HG03442 (cell line): Measurements from ENCODE around the gene SIRPB2.

ENCODE experiments used
- ATAC-seq: cut with Tn5 transposase; IDR thresholded peaks from one replicate; pipeline ENCODE4 v1.9.1; 2021; ENCODE audit warnings: mild to moderate bottlenecking, moderate library complexity; ENCODE audit not compliant: unreplicated experiment

SIRPB2 gene

GRCh38 chr20:1491281-1491840 is at the start of gene SIRPB2:
Gene SIRPB2, minus strand, starts transcription at chr20:1491420. Its CDS starts 61 bp downstream, at chr20:1491359.
- no peak for ATAC-seq

GRCh38 chr20:1539816-1540419 is 48.7 kb upstream of the SIRPB2 start:
- ATAC-seq = no peak

GRCh38 chr20:1538655-1539054 is 47.4 kb upstream of the SIRPB2 start:
- no peak for ATAC-seq

- no peak for ATAC-seq
These were observed 46.5 kb upstream of the SIRPB2 start for GRCh38 chr20:1537731-1538058.

- ATAC-seq = no peak
These were observed 45.9 kb upstream of the SIRPB2 start for GRCh38 chr20:1536893-1537730.

GRCh38 chr20:1535420-1536175 is 44.4 kb upstream of the SIRPB2 start:
- ATAC-seq = peak; percentile 86

GRCh38 chr20:1534526-1534925 is 43.3 kb upstream of the SIRPB2 start:
- ATAC-seq = no peak

- ATAC-seq = no peak
These were observed 41.8 kb upstream of the SIRPB2 start for GRCh38 chr20:1533059-1533458.

GRCh38 chr20:1528811-1529210 is 37.6 kb upstream of the SIRPB2 start:
- no peak for ATAC-seq

- no peak for ATAC-seq
These were observed 36.7 kb upstream of the SIRPB2 start for GRCh38 chr20:1527923-1528322.

- no peak for ATAC-seq
These were observed 35.7 kb upstream of the SIRPB2 start for GRCh38 chr20:1526896-1527295.

GRCh38 chr20:1526310-1526709 is 35.1 kb upstream of the SIRPB2 start:
- ATAC-seq = no peak

GRCh38 chr20:1524004-1524403 is 32.8 kb upstream of the SIRPB2 start:
- ATAC-seq = no peak

GRCh38 chr20:1517010-1517409 is 25.8 kb upstream of the SIRPB2 start:
- no peak for ATAC-seq

GRCh38 chr20:1513801-1514200 is 22.6 kb upstream of the SIRPB2 start:
- ATAC-seq = no peak

GRCh38 chr20:1509237-1509636 is 18.0 kb upstream of the SIRPB2 start:
- ATAC-seq = no peak

- ATAC-seq = no peak
These were observed 17.4 kb upstream of the SIRPB2 start for GRCh38 chr20:1508574-1508973.

GRCh38 chr20:1507276-1507675 is 16.1 kb upstream of the SIRPB2 start:
- no peak for ATAC-seq

GRCh38 chr20:1505871-1506270 is 14.7 kb upstream of the SIRPB2 start:
- no peak for ATAC-seq

GRCh38 chr20:1505361-1505760 is 14.1 kb upstream of the SIRPB2 start:
- no peak for ATAC-seq

GRCh38 chr20:1503564-1504227 is 12.5 kb upstream of the SIRPB2 start:
- peak; percentile 97 for ATAC-seq
